Hematopoietic multipotent progenitor cell treated with erythropoietin and hydrocortisone succinate and interleukin-3 and kit ligand, for 17 days (in vitro differentiated cells): ENCODE measurements around the gene BCL2L1.

Experiments
- DNase-seq: peaks from one replicate; pipeline ENCODE4 v3.0.0-alpha.2; 2015; ENCODE audit warnings: low spot score

Gene BCL2L1

GRCh38 chr20:31691646-31692275, 30.9 kb downstream of the BCL2L1 start:
- no peak for DNase-seq

- DNase-seq, result no peak
Observed at GRCh38 chr20:31690124-31690666, 32.5 kb downstream of the BCL2L1 start.

- DNase-seq, result no peak
Observed at GRCh38 chr20:31689141-31689540, 33.5 kb downstream of the BCL2L1 start.

- no peak for DNase-seq
Observed at GRCh38 chr20:31687777-31688176, 34.9 kb downstream of the BCL2L1 start.

GRCh38 chr20:31685853-31686643, 36.6 kb downstream of the BCL2L1 start:
- no peak for DNase-seq

GRCh38 chr20:31684153-31685015, 38.3 kb downstream of the BCL2L1 start:
- no peak for DNase-seq

- no peak for DNase-seq
Observed at GRCh38 chr20:31682927-31683326, 39.7 kb downstream of the BCL2L1 start.

- DNase-seq, result no peak
Observed at GRCh38 chr20:31682352-31682751, 40.3 kb downstream of the BCL2L1 start.

GRCh38 chr20:31681769-31682168, 40.9 kb downstream of the BCL2L1 start:
- peak; percentile 20 for DNase-seq

GRCh38 chr20:31681128-31681727, 41.4 kb downstream of the BCL2L1 start:
- no peak for DNase-seq

GRCh38 chr20:31680286-31681127, 42.2 kb downstream of the BCL2L1 start:
- peak; percentile 24 for DNase-seq

GRCh38 chr20:31679357-31680285, 43.0 kb downstream of the BCL2L1 start:
- peak; percentile 19 for DNase-seq

GRCh38 chr20:31678389-31679356, 44.0 kb downstream of the BCL2L1 start:
- DNase-seq, result peak; percentile 30

GRCh38 chr20:31677553-31678260, 45.0 kb downstream of the BCL2L1 start:
- DNase-seq, result peak; percentile 53

- DNase-seq, result peak; percentile 81
Observed at GRCh38 chr20:31676609-31676989, 46.1 kb downstream of the BCL2L1 start.

- peak; percentile 90 for DNase-seq
Observed at GRCh38 chr20:31675828-31676608, 46.6 kb downstream of the BCL2L1 start.
